Ectodermal cell (in vitro differentiated cells): ENCODE measurements around the gene GRIN2C.
A peak's percentile ranks its signal among the peaks of the same experiment; 100 is the strongest.

Experiments used
- H3K27ac ChIP-seq: 2 replicates; pipeline ENCODE4 v1.7.0; 2013; ENCODE audit warnings: mild to moderate bottlenecking, low read depth, low read length; ENCODE audit not compliant: insufficient read depth, poor library complexity, severe bottlenecking
- H3K27me3 ChIP-seq: 2 replicates; pipeline ENCODE4 v1.7.0; 2013; ENCODE audit warnings: mild to moderate bottlenecking, low read length; ENCODE audit not compliant: insufficient read depth, control insufficient read depth, poor library complexity, severe bottlenecking
- H3K36me3 ChIP-seq: one replicate; pipeline ENCODE4 v1.7.0; 2013; ENCODE audit warnings: low read length; ENCODE audit not compliant: control insufficient read depth, insufficient read depth
- H3K4me1 ChIP-seq: one replicate; pipeline ENCODE4 v1.7.0; 2013; ENCODE audit warnings: low read length; ENCODE audit not compliant: control insufficient read depth, insufficient read depth
- H3K4me3 ChIP-seq: 2 replicates; pipeline ENCODE4 v1.7.0; 2013; ENCODE audit warnings: low read depth, low read length, control low read depth; ENCODE audit not compliant: insufficient read depth
- H3K9me3 ChIP-seq: 2 replicates; pipeline ENCODE4 v1.7.0; 2013; ENCODE audit warnings: mild to moderate bottlenecking, low read length, moderate library complexity; ENCODE audit not compliant: control insufficient read depth
- WGBS, 2 experiments: methylation state at CpG; one replicate each; pipeline ENCODE4 v1.1.7; 2013; ENCODE audit warnings: missing lambda C conversion rate in 2 of 2; 5-methylcytosine and 5-hydroxymethylcytosine counted together

Gene GRIN2C

DNA sequence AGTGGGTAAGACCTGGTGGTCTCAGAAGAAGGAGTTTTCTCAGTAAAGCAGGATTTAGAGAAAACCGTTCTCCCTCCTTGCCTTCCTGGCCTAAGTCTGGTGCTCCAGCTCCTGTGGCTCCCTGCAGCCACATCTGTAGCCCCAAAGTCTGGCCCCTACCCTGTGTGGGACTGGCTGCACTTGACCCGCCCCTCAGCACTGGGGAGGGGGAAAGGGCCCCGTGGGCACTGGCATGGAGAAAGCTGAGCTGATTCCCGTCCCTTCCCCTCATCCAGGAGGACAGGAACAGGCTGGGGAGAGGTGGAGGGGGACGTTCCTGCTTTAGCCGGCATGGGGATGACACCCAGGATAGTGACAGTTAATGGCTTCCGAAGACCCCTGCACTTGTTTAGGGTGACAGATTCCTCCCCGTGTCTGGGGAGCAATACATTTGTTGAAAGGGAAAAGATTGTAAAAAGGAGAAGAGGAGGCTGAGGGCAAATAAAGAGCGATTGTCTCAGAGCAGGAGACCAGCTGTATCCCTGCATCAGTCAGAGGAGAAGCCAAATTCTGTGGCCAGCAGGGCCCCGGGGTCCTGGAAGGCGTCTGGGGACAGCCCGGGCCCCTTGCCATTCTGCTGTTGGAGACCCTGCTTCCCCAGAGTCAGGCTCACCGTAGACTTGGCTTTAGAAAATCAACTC is 37.9 kb downstream of the GRIN2C start:
- peaks cover 7% of the 10 kb centered on the region for H3K4me1 ChIP-seq
- 88 to 91% methylated on average over 13 of the region's 13 CpGs for WGBS, 2 experiments
- no peaks in the 10 kb centered on the region for H3K27me3 ChIP-seq
- H3K36me3 ChIP-seq = no peaks in the 10 kb centered on the region
- H3K4me3 ChIP-seq = no peak overlapping the region
- no peak overlapping the region for H3K27ac ChIP-seq
- no peaks in the 10 kb centered on the region for H3K9me3 ChIP-seq

DNA sequence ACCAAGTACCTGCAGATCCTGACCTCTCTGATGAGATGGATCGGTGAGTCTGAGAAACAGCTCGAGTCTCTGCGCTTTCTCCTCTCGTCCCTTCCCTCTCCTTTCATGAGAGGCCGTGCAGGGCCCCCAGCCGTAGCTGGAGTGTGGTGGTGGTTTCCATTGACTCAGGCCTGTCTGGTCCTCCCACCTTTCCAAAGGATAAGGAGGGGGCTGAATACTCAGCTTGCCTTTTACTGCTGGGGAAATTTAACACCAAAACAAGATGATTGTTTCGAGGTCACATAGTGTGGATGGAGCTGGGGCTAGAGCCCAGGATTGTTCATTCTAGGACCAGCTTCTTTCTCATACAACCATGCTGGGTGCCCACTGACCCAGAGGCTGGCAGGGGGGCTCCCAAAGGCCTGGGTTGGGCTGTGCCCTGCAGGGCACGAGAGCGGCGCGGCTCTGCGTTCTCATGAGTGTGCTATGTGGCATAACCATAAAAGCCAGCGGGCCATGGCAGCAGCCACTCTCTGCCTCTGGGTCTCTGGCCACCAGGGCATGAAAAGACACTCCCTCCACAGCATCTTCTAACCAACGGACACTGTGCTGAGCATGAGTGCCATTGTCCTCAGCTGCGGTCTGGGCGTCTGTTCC is 39.8 kb downstream of the GRIN2C start:
- Histone ChIP-seq H3K9me3 (no peaks in the 10 kb centered on the region), H3K27ac (no peak overlapping the region), H3K36me3 (no peaks in the 10 kb centered on the region), H3K4me1 (peaks cover 7% of the 10 kb centered on the region), H3K4me3 (no peak overlapping the region), H3K27me3 (no peaks in the 10 kb centered on the region)
- WGBS, 2 experiments = 92 to 94% methylated on average over 16 of the region's 16 CpGs

DNA sequence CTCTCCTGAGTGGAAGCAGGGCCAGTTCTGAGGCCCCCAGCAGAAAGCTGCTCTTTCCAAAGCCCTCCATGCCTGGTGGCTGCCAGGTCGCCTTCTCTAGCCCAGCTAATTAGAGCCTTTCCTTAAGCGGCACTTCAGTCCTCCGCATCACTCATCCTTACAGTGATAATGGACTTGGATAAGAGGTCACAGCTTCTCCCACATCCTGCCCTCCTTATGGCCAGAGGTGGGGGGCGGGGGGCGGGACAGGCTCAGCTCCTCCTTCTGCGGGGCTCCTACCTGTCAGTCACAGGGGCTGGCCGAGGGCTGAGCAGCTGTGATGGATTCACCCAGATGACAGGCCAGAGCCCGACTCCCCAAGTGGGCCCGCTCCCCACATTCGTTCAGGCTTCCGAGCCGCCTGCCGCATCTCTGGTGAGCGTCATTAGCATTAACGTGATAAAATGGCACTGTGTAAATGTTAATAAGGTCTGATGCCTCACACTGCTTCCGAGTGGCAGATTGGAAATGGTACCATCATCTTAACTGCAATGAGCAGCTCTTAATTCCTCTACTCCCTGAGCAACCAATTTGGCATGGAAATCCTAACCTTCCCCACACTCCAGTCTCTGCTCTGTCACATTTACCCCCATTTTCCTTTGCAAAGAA is 41.3 kb downstream of the GRIN2C start:
- no peaks in the 10 kb centered on the region for H3K27me3 ChIP-seq
- no peaks in the 10 kb centered on the region for H3K9me3 ChIP-seq
- H3K27ac ChIP-seq = no peak overlapping the region
- no peak overlapping the region for H3K4me3 ChIP-seq
- H3K4me1 ChIP-seq = peaks cover 7% of the 10 kb centered on the region
- WGBS, 2 experiments = 91 to 92% methylated on average over 16 of the region's 16 CpGs
- no peaks in the 10 kb centered on the region for H3K36me3 ChIP-seq

DNA sequence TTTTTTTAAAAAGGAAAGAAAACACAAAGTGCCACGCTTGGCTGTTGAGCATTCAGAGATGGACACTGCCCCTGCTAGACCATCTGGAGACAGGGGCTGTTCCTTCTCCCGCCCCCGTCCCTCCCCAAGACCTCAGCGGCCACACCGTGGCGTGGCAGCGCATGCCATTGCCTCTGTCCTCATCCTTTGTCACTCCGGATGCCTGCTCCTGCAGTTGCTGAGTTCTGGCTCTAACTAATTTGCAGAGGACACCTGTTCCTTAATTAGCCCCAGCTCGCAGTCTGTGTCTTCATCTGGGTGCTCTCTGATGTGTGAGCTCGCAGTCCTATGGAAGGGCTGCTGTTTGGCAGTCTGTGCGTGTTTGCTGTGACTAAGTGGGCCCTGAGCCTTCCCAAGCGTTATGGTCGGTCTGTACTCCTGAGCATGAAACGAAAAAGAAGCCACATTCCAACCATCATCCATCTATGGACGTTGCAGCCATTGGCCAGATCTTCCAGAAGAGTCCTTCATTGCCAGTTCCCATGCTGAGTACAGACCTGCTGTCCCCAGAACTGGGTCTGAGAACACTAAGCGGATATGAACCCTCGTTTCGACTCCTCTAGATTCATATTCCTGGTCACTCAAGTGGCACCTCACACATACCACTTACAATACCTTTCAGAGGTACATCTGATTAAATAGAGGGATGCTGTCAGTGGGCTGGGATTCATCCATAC is 42.6 kb downstream of the GRIN2C start:
- no peaks in the 10 kb centered on the region for H3K27me3 ChIP-seq
- H3K4me1 ChIP-seq = peaks cover 15% of the 10 kb centered on the region
- no peaks in the 10 kb centered on the region for H3K9me3 ChIP-seq
- H3K4me3 ChIP-seq = no peak overlapping the region
- WGBS, 2 experiments = 88 to 94% methylated on average over 17 to 18 of the region's 18 CpGs
- no peaks in the 10 kb centered on the region for H3K36me3 ChIP-seq
- H3K27ac ChIP-seq = no peak overlapping the region

DNA sequence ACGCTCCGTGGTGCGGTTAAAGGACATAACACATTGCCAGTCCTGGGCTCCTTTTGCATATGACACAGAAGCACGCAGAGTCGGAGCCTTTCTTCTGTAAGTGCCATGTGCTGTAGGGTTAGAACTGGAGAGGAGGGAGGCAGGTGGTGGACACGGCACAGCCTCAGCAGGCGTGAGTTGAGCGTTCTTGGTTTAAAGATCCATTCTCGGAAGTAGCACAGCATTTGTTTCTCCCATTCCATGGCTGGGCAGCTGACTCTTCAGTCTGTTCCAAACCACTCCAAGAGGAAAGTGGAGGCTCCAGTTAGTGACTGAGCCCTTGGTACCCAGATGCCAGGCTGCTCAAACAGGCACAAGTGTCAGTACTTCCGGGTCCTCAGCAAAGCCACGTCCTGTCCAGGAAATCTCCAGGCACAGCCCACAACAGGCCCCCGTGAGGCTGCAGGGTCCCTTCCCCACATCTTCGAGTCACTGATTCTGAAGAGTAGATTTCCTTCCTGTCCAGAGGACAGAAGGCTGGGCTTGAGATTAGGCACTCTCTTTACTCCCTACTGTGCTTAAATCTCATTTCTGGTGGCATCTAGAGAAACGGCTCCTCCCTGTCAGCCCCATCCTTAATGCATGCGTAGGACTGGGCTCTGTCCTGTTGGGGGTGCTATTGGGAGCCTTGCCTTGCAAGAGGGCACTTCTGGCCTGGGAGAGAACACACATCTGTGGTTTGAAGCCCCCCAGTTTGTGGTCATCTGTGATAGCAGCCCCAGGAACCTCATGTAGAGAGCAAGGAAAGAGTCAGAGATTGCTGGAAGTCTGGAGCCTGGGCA is 43.9 kb downstream of the GRIN2C start:
- no peaks in the 10 kb centered on the region for H3K9me3 ChIP-seq
- H3K4me1 ChIP-seq = peaks cover 10% of the 10 kb centered on the region
- WGBS, 2 experiments = 84 to 85% methylated on average over 15 of the region's 15 CpGs
- H3K27me3 ChIP-seq = no peaks in the 10 kb centered on the region
- no peak overlapping the region for H3K27ac ChIP-seq
- no peak overlapping the region for H3K4me3 ChIP-seq
- H3K36me3 ChIP-seq = no peaks in the 10 kb centered on the region

DNA sequence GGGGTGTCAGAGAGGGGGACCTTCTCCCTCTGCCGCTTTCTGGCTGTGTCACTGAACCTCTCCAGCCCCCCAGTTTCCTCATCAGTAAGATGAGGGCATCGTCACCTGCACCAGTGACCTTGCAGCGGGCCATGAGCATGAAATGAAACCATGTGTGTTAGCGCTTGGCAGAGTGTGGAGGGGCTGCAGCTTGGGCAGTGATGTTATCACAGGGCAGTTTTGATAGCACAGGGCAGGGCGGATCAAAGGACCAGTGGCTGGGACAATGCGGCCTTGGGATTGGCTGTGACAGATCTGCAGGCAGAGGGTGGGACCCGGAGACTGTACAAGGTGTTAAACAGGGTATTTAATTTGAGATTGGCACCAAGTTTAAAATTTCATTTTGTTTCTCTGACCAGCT is 44.6 kb downstream of the GRIN2C start:
- Histone ChIP-seq H3K36me3 (no peaks in the 10 kb centered on the region), H3K4me1 (peaks cover 10% of the 10 kb centered on the region), H3K27me3 (no peaks in the 10 kb centered on the region), H3K4me3 (no peak overlapping the region), H3K9me3 (no peaks in the 10 kb centered on the region), H3K27ac (no peak overlapping the region)
- 95 to 96% methylated on average over 7 of the region's 7 CpGs for WGBS, 2 experiments

DNA sequence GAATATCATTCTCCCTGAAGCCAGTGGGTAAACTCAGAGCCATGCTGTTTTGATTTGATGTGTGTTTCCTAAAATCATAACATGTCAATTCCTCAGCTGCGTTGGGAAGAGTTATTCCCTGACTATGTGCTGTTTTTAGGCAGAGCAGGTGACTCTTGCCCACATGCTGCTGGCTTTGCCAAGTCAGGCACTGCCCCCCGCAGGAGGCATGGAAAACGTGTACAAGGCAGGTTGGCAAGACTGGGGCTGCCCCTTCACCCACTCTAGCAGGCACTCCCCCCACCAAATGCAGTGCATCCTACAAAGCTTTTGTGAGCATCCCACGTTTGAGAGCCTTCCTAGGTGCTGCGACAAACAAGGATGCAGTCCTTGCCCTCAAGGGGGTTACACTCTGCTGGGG is 45.2 kb downstream of the GRIN2C start:
- no peaks in the 10 kb centered on the region for H3K36me3 ChIP-seq
- no peak overlapping the region for H3K27ac ChIP-seq
- no peaks in the 10 kb centered on the region for H3K27me3 ChIP-seq
- WGBS, 2 experiments = 87 to 88% methylated on average over 5 of the region's 5 CpGs
- peaks cover 10% of the 10 kb centered on the region for H3K4me1 ChIP-seq
- H3K9me3 ChIP-seq = no peaks in the 10 kb centered on the region
- H3K4me3 ChIP-seq = no peak overlapping the region

DNA sequence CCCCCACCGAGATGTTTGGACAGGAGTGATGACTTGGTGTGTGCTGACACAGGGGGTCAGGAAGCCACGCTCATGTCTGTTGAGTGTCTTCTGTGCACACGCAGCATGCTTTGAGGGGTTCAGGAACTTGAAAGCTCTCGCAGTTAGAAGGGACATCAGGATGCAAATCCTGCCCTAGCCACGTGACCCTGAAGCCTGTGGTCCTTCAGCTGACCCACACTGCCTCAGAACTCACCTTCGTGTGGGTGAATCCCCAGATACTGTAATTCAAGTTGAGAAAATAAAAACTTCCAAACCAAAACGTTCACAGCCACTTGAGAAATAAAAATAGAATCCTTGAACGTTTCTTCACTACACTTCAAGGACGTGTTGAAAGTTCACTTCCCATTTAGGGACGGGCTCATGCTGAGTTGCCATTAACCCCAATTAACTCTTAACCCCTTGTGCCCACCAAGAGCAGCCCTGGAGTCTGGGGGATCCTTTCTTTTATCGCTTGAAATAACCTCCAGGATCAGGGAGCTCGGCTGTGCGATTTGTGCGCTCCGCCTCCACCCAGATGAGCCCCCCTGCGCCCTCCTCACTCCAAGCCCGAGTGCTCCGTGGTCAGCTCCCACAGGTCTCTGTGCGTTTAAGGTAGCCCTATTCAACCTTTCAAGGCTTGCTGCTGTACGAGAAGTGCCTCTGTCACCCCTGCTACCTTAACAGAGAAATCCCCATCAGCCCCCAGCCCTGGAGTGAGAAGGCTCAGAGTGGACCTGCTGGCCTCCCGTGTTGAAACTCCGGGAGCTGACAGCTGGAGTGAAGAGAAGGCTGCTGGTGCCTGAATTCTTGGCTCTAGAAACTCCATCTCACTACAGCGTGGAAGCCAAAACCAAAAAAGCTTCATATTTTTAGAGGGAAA is 47.3 kb downstream of the GRIN2C start:
- no peaks in the 10 kb centered on the region for H3K9me3 ChIP-seq
- peak overlapping the region; percentile 3 for H3K4me3 ChIP-seq
- H3K36me3 ChIP-seq = no peaks in the 10 kb centered on the region
- H3K27ac ChIP-seq = no peak overlapping the region
- 45 to 46% methylated on average over 23 of the region's 23 CpGs for WGBS, 2 experiments
- H3K27me3 ChIP-seq = no peaks in the 10 kb centered on the region
- H3K4me1 ChIP-seq = peaks cover 10% of the 10 kb centered on the region
